GM19099 (cell line): Measurements from ENCODE around the gene MDK.

Experiments used
- POLR2A ChIP-seq: IDR thresholded peaks from 3 replicates; pipeline ENCODE4 v1.6.1; 2011; ENCODE audit warnings: low read depth; ENCODE audit not compliant: insufficient read length; ENCODE audit errors: extremely low read depth

The MDK gene

GRCh38 chr11:46385169-46386004, 3.9 kb downstream of the MDK start:
- TF ChIP-seq POLR2A: no peak

GRCh38 chr11:46386005-46386578, 4.6 kb downstream of the MDK start:
- TF ChIP-seq POLR2A: no peak

GRCh38 chr11:46386674-46387073, 5.2 kb downstream of the MDK start:
- no peak for TF ChIP-seq POLR2A

- no peak for TF ChIP-seq POLR2A
Measured at GRCh38 chr11:46387456-46387855, 6.0 kb downstream of the MDK start.

GRCh38 chr11:46387919-46388618, 6.6 kb downstream of the MDK start:
- TF ChIP-seq POLR2A: no peak

- no peak for TF ChIP-seq POLR2A
Measured at GRCh38 chr11:46388619-46389449, 7.4 kb downstream of the MDK start.

GRCh38 chr11:46389450-46390330, 8.2 kb downstream of the MDK start:
- no peak for TF ChIP-seq POLR2A

GRCh38 chr11:46390331-46391171, 9.1 kb downstream of the MDK start:
- no peak for TF ChIP-seq POLR2A

- no peak for TF ChIP-seq POLR2A
Measured at GRCh38 chr11:46391186-46391577, 9.7 kb downstream of the MDK start.

GRCh38 chr11:46391578-46392420, 10.3 kb downstream of the MDK start, which contains the start of gene CHRM4:
Gene CHRM4 (minus strand): TSS chr11:46391776. CDS start chr11:46386557, 5,219 bp downstream.
- no peak for TF ChIP-seq POLR2A

- TF ChIP-seq POLR2A: no peak
Measured at GRCh38 chr11:46392421-46393230, 11.2 kb downstream of the MDK start.

- no peak for TF ChIP-seq POLR2A
Measured at GRCh38 chr11:46393231-46393616, 11.8 kb downstream of the MDK start.

GRCh38 chr11:46393759-46394158, 12.3 kb downstream of the MDK start:
- no peak for TF ChIP-seq POLR2A
